Activated CD8-positive, alpha-beta memory T cell treated with anti-CD3 and anti-CD28 coated beads, Interleukin-2, amount 50 U/mL, for 24 hours (primary cell): Measurements from ENCODE around the gene CYB561A3.
A peak's percentile ranks its signal among the peaks of the same experiment; 100 is the strongest.
"Not testable (repeated sequence)": the region's sequence is repeated elsewhere in the genome, so short reads cannot be mapped to it uniquely, and the experiment has no call there.

Experiments
- DNase-seq: peaks from one replicate; pipeline ENCODE4 v3.0.0-alpha.2; 2020; ENCODE audit errors: extremely low read depth

The CYB561A3 gene

GRCh38 chr11:61361741-61362541, at the start of gene CYB561A3, which contains the start of gene TMEM138:
Gene CYB561A3 (minus strand): TSS chr11:61361882. CDS start chr11:61356713, 5,169 bp downstream.
Gene TMEM138 (plus strand): TSS chr11:61362374. CDS start chr11:61364391, 2,017 bp downstream.
- DNase-seq, result peak; percentile 80

- DNase-seq, result no peak
Measured at GRCh38 chr11:61406991-61407728, 45.5 kb upstream of the CYB561A3 start.

DNA sequence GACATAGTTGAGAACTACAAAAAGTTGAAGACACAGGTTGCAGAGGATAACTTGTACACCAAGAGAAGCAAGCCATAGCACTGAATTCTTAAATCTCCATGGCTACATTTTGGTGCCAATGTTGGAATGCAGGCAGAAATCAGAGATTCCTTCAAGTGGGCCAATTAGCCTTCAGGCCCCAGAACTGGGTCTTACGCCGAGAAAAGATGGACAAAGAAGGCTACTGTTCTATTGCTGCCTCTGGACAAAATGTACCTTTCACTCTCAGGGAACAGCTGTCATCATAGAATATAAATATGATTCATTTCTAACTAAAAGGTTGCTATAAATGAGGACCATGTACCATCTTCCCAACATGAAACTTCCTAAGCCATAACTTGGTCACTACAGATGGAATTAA, 44.4 kb upstream of the CYB561A3 start:
- no peak for DNase-seq

- no peak for DNase-seq
Measured at GRCh38 chr11:61404641-61405040, 43.0 kb upstream of the CYB561A3 start.

- no peak for DNase-seq
Measured at GRCh38 chr11:61404103-61404502, 42.4 kb upstream of the CYB561A3 start.

DNA sequence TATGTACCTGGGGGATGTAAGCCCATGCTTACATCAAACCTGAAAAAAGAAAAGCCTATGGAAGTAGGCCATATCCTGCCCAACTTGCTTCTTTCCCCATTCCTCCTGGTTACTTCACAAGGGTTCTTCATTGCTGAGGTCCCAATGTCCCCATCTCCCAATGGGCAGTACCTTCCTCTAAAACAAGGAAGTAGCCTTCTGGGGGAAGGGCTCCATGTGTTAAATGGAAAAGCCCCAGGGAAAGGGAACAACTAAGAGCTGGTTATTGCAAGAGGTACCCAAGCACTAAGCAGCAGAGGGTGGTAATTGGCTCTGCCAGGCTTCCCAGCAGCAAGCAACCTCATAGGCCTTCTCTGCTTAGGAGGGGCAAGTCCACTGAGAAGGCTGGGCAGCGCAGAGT, 42.0 kb upstream of the CYB561A3 start:
- DNase-seq, result no peak

GRCh38 chr11:61401573-61401972, 39.9 kb upstream of the CYB561A3 start:
- DNase-seq, result no peak

- no peak for DNase-seq
Measured at GRCh38 chr11:61401173-61401572, 39.5 kb upstream of the CYB561A3 start.

DNA sequence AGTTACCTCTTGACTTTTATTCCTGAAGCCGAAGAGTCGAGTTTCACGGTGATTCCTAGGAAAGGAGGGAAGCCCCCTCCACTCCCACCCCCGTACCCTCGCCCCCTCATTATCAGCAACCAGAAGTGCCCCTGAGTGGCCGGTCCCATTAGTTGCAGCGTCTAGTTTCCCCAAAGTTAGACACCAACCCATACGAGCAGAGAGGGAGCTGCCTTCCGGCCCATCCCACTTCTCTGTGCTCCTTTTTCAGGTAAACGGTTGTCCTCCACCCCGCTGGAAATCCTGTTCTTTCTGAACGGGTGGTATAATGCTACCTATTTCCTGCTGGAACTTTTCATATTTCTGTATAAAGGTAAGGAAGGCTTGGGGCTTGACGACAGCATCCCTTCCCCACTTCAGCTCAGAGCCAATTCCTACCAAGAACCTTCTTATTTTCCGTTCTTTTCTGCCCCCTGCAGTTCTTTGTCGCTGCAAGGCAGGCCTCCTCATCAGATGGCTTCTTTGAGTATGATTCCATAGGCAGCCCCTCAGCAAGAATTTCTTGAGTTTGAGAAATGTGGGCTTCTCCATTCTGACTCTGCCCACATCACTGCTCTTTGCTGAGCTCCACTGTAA, 31.4 kb upstream of the CYB561A3 start:
- no peak for DNase-seq

GRCh38 chr11:61390161-61390560, 28.5 kb upstream of the CYB561A3 start:
- DNase-seq, result no peak

- no peak for DNase-seq
Measured at GRCh38 chr11:61384271-61385242, 22.9 kb upstream of the CYB561A3 start.

DNA sequence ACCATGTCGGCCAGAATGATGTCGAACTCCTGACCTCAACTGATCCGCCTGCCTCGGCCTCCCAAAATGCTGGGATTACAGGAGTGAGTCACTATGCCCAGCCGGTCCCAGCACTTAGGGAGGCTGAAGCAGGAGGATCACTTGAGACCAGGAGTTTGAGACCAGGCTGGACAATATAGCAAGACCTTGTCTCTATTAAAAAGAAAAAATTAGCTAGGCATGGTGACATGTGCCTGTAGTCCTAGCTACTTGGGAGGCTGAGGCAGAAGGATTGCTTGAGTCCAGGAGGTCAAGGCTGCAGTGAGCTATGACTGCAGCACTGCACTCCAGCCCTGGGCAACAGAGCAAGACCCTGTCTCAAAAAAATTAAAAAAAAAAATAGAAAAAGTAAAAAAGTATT, 22.2 kb upstream of the CYB561A3 start:
- DNase-seq, result not testable (repeated sequence)

DNA sequence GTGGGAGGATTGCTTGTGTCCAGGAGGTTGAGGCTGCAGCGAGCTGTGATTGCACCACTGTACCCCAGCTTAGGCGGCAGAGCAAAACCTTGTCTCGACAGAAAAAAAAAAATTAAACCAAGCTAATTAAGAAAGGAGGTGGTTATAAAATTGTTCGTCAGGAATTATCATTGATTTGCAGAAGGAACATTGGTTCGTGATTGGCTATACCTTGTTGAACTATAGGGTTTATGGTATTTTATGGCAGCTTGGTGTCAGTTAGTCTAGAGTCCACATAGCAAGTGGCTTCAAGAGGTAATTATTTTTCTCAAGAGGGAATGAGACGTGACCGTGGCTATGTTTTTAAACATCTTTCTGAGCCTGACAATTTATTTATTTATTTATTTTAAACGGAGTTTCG, 19.2 kb upstream of the CYB561A3 start:
- no peak for DNase-seq

- no peak for DNase-seq
Measured at GRCh38 chr11:61378713-61379313, 17.1 kb upstream of the CYB561A3 start.

- no peak for DNase-seq
Measured at GRCh38 chr11:61377461-61378160, 15.9 kb upstream of the CYB561A3 start.

DNA sequence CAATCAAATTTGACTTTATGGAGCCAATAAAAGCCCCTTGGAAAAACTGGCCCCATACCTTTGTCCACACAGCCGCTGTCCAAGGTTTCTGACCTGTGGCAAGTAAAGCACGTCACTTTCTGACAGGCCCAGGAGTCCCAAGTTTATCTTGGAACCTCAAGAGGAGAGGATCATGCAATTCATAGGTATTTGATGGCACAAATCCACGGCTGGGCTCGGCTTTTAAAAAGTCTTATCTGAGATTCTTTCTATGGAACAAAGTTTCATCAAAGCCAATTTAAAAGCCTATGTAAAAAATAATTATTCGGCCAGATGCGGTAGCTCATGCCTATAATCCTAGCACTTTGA, 14.1 kb upstream of the CYB561A3 start:
- DNase-seq, result no peak

DNA sequence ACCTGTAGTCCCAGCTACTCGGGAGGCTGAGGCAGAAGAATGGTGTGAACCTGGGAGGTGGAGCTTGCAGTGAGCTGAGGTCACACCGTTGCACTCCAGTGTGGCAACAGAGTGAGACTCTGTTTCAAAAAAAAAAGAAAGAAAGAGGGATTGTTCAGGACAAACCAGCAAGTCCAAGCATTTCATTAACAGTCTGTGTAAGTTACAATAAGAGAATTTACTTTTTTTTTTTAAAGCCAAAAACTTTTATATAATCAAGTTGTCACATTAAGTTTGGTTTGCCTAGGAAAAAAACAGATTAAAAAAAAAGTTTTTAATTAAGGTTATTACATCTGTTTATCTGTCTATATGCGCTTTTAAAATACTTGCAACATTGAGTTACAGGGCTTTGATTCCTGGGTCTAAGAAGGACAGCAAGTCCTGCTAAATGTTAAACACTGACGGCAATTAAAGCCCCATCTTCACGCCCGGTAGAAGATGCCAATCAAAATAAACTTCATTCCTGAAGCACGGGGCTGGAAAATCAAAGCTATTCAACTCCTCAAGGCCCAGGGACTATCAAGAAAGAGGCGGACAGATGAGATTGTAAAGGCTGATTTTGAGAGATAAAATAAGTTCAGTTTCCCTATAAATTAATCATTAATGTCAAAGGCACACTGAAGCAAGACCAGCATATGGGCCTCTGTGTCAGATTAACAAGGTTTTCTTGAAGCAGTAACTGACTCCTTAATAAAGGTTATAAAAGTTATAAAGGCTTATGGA, 11.2 kb upstream of the CYB561A3 start:
- no peak for DNase-seq

DNA sequence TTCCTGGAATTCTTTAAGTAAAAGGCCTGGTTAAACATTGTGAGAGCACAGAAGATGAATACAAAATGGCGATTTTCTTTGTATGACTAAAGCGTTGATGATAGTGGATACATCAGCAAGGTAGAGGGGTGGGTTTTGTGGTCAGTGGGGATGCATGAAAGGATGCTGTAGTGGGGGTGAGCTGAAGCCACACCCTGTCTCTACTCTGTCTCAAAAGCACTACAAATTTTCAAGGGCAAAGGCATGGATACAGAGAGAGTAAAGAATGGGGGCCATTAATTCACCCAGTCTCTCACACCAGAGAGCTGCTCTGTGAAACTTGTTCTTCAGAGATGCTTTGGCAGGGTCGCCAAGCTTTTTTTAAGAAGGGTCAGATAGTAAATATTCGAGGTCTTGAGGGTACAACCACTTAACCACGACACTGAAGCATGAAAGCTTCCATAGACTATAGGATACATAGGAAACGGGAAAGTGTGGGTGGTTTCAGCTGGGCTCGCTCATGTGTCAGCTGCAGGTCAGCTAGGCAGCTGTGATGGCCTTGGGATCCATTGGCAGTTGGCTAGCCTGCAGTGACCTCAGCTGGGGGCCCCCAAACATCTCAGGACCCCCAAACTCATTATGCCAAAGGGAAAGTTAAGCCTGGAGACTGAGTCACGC, 8.8 kb upstream of the CYB561A3 start:
- no peak for DNase-seq
